ENCODE data around the gene KISS1R. TPM values are rescaled to one million over a fixed set of nuclear protein-coding genes. Genes with fewer than 3 reads are reported as not detected.

Gene KISS1R
- total RNA-seq, 4 donors from 2014 or later: not detected

- no peaks in the 10 kb centered on the region for H3K27me3 ChIP-seq
- peaks cover 0 to 6% (median 0%) of the 10 kb centered on the region in 4 donors for H3K4me1 ChIP-seq
- 87 to 89% methylated on average over 20 to 27 of the region's 32 CpGs for WGBS, 2 donors
- H3K36me3 ChIP-seq: peaks cover 0 to 47% (median 0%) of the 10 kb centered on the region in 3 donors
- no peak for DNase-seq (ENCODE audit: low spot score in 2 of 2)
- no peak overlapping the region for H3K4me3 ChIP-seq
- H3K9me3 ChIP-seq: no peaks in the 10 kb centered on the region
- no peak overlapping the region for H3K27ac ChIP-seq
- TF ChIP-seq CTCF (IDR thresholded peaks at IDR 0.05) (no peak), POLR2A (IDR thresholded peaks at IDR 0.05) (no peak), EP300 (IDR thresholded peaks at IDR 0.05) (no peak)
Measured at GRCh38 chr19:899336-900042, 17.6 kb upstream of the KISS1R start.

- 87 to 91% methylated on average over 15 of the region's 15 CpGs for WGBS, 2 donors
- H3K36me3 ChIP-seq: peaks cover 0 to 49% (median 0%) of the 10 kb centered on the region in 3 donors
- TF ChIP-seq EP300 (IDR thresholded peaks at IDR 0.05) (no peak), CTCF (IDR thresholded peaks at IDR 0.05) (no peak), POLR2A (IDR thresholded peaks at IDR 0.05) (no peak)
Measured at GRCh38 chr19:900043-900301, 17.2 kb upstream of the KISS1R start.

GRCh38 chr19:900302-901111 is 16.6 kb upstream of the KISS1R start:
- TF ChIP-seq CTCF (IDR thresholded peaks at IDR 0.05): no peak
- no peak for TF ChIP-seq POLR2A (IDR thresholded peaks at IDR 0.05)
- TF ChIP-seq EP300 (IDR thresholded peaks at IDR 0.05): no peak
- no peak for DNase-seq (ENCODE audit: low spot score in 2 of 2)
- no peak overlapping the region for H3K4me3 ChIP-seq
- no peaks in the 10 kb centered on the region for H3K27me3 ChIP-seq
- H3K4me1 ChIP-seq: peaks cover 0 to 6% (median 0%) of the 10 kb centered on the region in 4 donors
- H3K27ac ChIP-seq: no peak overlapping the region
- no peaks in the 10 kb centered on the region for H3K9me3 ChIP-seq
- peaks cover 0 to 49% (median 0%) of the 10 kb centered on the region in 3 donors for H3K36me3 ChIP-seq
- WGBS, 2 donors: 83 to 84% methylated on average over 27 to 30 of the region's 30 CpGs

More at GRCh38 chr19:900043-900301, 17.2 kb upstream of the KISS1R start:
- Histone ChIP-seq H3K4me1 (peaks cover 0 to 6% (median 0%) of the 10 kb centered on the region in 4 donors), H3K27me3 (no peaks in the 10 kb centered on the region), H3K4me3 (no peak overlapping the region), H3K9me3 (no peaks in the 10 kb centered on the region), H3K27ac (no peak overlapping the region)
- no peak for DNase-seq (ENCODE audit: low spot score in 2 of 2)

- Histone ChIP-seq H3K36me3 (peaks cover 0 to 49% (median 0%) of the 10 kb centered on the region in 3 donors), H3K9me3 (no peaks in the 10 kb centered on the region), H3K27ac (no peak overlapping the region), H3K4me1 (peaks cover 0 to 6% (median 0%) of the 10 kb centered on the region in 4 donors), H3K4me3 (no peak overlapping the region), H3K27me3 (no peaks in the 10 kb centered on the region)
- WGBS, 2 donors: 89 to 95% methylated on average over 22 to 27 of the region's 27 CpGs
- TF ChIP-seq EP300 (IDR thresholded peaks at IDR 0.05) (no peak), CTCF (IDR thresholded peaks at IDR 0.05) (no peak)
- no peak for DNase-seq (ENCODE audit: low spot score in 2 of 2)
Measured at GRCh38 chr19:901216-902092, 15.7 kb upstream of the KISS1R start.
